Measurements from ENCODE around the gene TRAF4.

DNA sequence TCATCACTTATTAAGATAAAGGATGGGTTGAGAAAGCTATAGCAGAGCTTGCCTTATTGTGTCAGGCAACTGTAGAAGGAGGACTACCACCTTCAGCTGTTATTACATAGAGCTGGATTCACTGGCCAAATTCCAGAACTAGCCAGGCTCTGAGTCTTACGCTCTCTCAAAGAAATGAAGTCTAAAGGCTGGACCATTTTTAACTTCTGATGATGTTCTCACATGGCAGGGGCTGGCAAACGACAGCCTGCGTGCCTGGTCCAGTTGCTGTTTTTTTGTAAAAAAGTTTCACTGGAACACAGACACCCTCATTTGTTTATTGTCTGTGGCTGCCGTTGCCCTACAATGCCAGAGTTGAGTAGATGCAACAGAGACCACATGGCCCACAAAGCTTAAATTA lies 21.2 kb downstream of the TRAF4 start:
- TF ChIP-seq EZH2phosphoT487 (IDR thresholded peaks at IDR 0.05; ENCODE audit: low read depth, severe bottlenecking, unreplicated experiment) (no peak), EZH2 (IDR thresholded peaks at IDR 0.05; ENCODE audit: borderline replicate concordance) (no peak)
- TF ChIP-seq, protein P1, sequence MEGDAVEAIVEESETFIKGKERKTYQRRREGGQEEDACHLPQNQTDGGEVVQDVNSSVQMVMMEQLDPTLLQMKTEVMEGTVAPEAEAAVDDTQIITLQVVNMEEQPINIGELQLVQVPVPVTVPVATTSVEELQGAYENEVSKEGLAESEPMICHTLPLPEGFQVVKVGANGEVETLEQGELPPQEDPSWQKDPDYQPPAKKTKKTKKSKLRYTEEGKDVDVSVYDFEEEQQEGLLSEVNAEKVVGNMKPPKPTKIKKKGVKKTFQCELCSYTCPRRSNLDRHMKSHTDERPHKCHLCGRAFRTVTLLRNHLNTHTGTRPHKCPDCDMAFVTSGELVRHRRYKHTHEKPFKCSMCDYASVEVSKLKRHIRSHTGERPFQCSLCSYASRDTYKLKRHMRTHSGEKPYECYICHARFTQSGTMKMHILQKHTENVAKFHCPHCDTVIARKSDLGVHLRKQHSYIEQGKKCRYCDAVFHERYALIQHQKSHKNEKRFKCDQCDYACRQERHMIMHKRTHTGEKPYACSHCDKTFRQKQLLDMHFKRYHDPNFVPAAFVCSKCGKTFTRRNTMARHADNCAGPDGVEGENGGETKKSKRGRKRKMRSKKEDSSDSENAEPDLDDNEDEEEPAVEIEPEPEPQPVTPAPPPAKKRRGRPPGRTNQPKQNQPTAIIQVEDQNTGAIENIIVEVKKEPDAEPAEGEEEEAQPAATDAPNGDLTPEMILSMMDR (IDR thresholded peaks at IDR 0.05; ENCODE audit: poor library complexity): no peak
